Globus pallidus (tissue), 1 donor: ENCODE measurements around the gene TIPRL.
A peak's percentile ranks its signal among the peaks of the same experiment; 100 is the strongest.

Experiments used
- DNase-seq: peaks from one replicate; pipeline ENCODE4 v3.0.0-alpha.2; 2015; ENCODE audit warnings: low spot score

Gene TIPRL

DNA sequence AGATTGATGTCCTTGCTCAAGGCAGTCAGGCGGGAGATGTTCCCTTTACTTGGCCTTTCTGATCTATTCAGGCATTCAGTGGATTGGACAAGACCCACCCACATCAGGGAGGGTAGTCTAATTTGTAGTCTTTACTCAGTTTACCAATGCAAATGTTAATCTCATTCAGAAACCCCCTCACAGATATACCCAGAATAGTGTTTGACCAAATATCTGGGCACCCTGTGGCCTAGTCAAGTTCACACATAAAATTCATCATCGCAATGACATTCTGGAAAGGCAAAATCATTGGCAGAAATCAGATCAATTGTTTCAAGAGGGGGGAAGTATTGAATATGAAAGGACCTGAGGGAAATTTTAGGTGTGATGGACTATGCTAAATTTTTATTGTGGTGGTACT lies 34.6 kb downstream of the TIPRL start:
- DNase-seq, result no peak

DNA sequence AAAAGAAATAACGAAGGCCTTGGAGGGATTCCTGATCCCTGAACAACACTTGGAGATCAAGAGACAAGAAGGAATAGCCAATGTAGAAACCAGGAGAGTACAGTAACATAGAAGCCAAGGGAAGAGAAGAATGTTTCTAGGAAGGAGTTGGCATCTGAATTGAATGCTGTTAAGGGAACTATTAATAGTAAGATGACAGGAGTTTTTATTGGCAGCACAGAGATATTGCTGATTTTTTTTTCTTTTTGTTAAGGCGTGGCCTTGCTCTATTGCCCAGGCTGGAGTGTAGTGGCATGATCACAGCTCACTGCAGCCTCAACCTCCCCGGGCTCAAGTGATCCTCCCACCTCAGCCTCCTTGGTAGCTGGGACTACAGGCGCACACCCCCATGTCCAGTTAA lies 37.4 kb downstream of the TIPRL start:
- no peak for DNase-seq

DNA sequence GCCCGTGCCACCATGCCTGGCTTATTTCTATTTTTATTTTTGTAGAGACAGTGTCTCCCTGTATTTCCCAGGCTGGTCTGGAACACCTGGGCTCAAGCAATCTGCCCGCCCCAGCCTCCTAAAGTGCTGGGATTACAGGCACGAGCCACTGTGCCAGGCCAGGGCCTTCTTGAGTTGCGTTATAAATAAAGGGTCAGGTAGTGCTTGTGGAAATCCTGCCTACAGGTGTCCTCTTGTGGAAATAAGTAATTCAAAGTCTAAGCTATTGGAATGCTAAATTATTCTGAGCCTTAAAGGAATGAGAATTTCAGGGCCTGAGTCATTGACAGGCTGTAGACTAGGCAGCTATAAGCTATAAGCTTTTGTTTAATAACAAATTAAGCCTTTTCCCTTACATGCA lies 38.9 kb downstream of the TIPRL start:
- DNase-seq, result no peak

DNA sequence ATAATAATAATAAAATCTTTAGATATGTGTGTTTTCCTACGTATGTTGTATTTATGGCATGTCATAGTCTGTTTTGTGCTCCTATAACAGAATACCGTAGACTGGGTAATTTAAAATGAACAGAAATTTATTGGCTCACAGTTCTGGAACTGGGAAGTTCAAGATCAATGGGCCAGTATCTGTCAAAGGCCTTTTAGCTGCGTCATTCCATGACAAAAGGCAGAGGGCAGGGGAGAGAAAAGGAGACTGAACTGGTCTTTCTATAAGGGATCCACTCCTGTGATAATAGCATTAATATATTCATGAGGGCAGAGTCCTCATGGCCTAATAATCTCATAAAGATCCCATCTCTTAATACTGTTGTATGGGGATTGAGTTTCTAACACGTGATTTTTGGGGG lies 39.9 kb downstream of the TIPRL start:
- no peak for DNase-seq

DNA sequence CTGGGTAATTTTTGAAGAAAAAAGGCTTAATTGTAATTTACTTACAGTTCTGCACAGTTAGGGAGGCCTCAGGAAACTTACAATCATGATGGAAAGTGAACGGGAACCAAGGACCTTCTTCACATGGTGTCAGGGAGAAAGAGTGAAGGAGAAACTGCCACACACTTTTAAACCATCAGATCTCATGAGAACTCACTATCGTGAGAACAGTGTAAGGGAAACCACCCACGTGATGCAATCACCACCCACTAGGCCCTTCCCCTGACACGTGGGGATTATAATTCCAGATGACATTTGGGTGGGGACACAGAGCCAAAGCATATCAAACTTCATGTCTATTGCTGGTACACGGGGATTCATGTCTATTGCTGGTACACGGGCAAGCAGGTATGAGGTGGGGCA lies 41.7 kb downstream of the TIPRL start:
- DNase-seq, result no peak

DNA sequence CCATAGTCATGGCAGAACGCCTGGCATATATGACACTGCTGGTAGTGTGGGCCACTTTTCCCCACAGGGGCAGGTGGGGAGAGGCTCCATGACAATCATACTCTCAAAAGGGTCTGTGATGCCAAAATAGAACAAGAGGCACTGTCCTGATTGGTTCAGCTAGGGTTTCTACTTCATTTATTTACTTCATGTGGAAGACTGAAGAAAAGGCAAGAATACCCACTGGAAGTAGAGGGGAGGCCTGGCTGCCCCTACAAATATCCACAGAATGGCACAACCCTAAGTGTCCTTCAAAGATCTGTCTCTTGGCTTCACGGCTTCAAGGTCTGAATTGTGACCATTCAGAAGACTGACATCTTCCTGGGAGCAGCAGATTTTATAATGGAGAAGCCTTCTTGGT lies 42.5 kb downstream of the TIPRL start:
- DNase-seq, result no peak

DNA sequence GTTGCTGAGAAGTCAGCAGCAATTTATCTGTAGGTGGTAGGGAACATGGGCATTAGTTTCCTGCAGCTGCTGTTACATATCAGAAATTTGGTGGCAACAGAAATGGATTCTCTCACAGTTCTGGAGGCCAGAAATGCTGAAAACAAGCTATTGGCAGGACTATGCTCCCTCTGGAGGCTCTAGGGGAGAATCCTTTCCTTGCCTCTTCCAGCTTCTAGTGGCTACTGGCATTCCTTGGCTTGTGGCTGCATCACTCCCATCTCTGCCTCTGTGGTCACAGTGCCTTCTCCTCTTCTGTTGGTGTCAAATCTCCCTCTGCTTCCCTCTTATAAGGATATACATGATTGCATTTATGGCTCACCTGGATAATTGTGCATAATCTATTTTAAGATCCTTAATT lies 44.5 kb downstream of the TIPRL start:
- DNase-seq, result no peak

DNA sequence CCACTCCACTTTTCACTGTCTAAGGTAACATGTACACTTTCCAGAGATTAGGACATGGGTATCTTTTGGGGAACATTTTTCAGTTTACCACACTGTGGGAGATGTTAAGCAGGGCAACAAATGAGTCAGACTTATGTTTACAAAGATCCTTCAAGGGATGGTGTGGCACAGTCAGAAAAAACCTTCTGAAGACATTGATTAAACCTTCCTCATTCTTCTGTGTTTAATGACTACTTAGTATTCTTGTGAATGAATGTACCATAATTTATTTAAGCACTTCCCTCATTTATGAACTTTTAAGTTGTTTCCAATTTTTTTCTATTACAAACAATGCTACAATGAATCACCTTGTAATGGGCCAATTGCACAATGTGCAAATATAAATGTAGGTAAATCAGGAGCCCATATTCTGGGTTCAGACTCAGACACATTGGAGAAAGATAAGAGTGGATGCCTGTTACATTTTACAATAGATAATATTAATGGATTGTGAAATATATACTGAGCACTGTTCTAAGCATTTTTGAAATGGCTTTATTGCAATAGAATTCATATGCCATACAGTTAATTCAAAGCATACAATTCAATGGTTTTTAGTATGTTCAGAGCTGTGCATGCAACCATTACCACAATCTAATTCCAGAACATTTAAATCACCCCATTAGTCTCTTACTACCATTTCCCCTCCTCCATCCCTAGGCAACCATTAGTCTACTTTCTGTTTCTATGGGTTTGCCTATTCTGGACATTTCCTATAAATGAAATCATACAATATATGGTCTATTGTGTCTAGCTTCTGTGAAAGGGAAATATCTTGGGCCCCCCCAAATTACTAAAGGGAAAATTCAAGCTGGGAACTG lies 45.1 kb downstream of the TIPRL start:
- DNase-seq, result no peak

DNA sequence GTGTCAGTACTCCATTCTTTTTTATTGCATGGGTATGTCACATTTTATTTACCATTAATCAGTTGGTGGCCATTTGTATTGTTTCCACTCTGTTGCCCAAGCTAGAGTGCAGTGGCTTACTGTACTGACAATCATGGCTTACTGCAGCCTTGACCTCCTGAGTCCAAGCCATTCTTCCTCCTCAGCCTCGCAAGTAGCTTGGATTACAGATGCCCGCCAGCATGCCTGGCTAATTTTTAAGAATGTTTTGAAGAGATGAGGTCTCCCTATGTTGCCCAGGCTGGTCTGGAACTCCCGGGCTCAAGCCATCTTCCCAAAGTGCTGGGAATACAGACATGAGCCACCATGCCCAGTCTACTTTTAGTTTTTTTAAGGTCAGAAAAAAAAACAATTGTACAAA lies 46.2 kb downstream of the TIPRL start:
- DNase-seq, result no peak

DNA sequence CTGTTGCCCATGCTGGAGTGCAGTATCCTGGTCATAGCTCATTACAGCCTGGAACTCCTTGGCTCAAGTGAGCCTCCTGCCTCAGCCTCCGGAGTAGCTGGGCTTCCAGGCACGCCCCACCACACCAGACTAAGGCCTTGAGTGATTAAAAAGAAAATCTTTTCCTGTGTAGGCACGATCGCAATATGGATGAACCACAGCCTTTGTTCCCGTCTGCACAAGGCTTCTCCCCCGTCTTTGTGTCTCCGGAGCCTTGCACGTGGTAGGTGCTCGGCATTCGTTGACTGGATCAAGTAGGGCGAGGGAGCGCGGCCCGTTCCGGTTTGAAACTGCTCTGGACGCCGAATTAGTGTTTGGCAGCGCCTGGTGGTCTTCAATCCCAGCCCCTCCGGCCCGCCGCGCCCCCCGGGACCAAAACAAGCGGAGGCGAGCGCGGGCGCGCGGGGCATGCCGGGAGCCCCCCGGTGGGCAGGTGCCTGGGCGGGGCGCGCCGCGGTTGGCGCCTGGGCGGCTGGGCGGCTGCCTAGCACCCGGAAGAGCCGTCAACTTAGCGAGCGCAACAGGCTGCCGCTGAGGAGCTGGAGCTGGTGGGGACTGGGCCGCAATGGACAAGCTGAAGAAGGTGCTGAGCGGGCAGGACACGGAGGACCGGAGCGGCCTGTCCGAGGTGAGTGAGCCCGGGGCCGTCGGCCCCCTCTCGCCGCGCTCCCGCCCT lies 46.9 kb downstream of the TIPRL start, which contains the start of gene SFT2D2:
TSS of gene SFT2D2 (plus strand) at position 529 of the 715 bp plus-strand sequence. CDS start at position 605, 76 bp downstream.
- DNase-seq, result peak; percentile 74

DNA sequence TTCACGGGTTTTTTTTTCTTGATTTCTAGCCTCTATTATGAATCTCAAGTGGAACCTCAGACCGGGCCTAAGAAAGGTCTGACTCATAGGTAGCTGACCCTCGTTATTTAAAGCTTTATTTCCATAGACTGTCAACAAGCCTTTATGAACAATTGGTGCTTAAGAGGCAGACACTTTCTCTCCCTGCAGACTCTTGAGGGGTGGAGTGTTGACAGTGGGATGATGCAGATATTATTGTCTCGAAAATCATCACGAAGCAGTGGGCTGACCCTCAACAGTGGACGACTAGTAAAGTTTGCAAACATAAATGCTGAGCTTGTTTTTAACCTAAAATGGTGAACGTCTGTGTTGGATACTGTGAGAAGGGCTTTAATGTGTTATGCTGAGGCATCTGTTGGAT lies 48.9 kb downstream of the TIPRL start:
- DNase-seq, result no peak

DNA sequence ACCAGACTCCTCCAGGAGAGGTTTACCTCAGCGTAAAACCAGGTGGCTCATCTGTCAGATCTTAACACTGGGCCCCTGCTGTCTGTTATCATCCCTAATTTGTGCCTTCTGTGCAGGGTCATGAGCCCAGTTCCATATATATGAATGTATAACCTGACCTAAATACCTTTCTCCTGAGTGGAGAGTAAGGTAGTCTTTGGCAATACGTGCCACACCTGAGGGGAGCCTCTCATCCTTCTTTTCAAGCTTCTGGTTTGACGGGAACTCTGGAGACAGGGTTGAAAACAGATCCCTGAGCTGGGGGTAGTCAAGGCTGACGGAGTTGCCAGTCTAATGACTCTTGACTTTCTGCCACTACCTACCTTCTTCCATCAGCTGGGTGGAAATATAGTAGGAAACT lies 51.1 kb downstream of the TIPRL start:
- no peak for DNase-seq

DNA sequence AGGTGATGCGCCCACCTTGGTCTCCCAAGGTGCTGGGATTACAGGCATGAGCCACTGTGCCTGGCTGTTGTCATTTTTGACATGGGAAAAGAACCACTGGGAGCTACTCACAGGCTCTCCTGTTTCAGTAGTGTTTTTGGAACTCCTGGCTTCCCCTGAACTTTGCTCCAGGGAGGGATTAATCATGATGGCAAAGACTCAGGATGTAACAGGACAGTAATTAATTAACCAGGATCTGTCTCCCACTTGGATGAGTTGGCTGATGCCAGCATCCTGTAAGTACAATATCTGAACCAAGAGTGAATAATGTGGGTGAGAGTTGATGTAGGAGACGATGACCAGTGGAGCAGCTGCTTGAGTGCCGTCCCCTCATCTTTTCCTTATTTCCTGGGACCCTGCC lies 51.9 kb downstream of the TIPRL start:
- no peak for DNase-seq

DNA sequence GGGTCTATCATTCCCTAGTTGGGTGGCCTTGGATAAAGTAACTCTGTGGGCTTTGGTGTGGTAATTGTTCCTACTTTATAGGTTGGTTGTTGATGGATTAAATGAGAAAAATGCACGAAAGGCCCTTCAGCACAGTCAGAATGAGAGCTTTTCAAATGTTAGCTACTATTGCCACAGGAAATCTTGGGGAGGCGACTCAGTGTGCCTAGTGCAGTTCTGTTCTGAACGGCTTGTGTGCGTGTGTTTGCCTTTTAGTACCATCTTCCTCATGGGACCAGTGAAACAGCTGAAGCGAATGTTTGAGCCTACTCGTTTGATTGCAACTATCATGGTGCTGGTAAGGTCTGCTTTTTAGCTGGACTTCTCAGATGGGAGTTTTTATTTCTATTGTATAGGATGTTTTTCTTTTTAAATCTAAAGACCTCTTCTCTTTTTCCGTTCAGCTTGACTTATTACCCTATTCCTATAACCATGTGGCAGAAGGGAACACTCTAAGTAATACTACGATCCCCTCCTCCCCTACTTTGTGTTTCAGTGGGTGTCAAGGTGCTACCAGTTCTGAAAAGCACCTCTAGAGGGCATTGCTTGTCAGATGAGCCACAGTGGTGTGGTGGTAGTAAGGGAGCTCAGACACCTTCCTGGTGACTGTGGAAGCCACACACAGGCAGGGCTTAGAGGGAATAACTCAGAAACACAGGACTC lies 56.2 kb downstream of the TIPRL start:
- no peak for DNase-seq

DNA sequence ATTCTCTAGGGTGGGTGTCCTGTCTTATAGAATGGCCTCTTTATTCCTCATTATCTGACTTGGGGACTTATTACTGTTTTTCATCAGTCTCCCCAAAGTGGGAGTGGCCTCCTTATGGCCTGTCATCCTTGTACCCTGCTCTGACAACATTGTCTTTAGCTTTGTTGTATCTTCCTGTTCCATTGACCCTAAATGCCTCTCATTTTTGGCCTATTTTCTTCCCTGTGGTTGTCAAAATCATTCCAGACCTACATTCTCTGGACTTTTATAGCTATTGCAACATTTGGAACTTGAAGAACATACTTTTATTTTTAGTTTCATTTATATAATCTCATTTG lies 56.8 kb downstream of the TIPRL start:
- no peak for DNase-seq

DNA sequence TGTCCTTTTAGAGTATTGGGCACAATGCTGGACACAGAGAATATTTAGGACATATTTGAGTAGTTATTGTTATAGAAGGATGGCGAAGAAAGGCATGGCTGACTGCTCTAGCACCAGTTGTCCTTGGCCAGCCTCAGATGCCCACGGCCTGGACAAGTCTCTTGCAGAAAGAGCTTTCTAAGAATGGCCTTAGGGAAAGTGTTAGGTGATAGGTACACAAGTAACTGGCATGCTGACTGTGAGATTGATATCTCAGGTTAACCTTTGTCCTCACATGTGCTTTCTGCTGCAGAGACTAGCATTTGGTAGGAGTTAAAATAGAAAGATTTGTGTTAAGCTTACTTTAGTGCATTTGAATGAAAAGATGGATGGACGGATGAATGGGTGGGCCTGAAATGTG lies 57.2 kb downstream of the TIPRL start:
- DNase-seq, result no peak

DNA sequence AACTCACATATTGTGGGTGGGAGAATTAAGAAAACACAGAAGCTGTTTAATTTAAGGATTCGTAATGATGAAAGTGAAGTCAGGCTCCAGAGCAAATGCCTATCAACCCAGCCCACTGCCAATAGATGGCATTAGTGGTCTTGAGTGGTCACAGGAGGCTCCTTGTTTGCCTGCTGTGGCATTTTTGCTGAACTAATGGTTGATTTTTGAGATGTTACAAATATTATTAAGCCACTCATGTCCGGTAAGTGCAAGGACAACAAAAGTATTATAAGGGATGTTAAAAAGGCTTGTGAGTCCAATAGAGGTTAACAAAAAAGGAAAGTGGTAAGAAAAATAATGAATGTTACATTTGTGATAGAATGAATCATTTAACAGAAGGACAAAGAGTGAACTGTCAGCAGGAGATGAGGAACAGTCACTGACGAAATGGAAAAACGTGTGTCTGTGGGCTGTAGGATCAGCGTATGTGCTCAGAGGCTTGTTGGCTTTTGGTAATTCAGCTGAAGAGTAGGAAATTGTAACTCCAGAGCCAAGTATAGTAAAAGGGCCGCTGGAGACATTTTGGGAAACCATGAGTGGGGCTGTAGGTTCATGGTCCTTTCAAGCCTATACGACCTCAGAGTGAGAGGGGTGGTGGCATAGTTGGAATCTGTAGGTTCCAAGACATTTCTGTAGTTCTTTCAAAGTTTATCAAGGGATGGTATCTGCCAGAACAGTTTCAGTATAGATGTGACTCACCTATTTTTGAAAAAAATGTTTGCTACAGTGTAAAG lies 58.3 kb downstream of the TIPRL start:
- peak; percentile 69 for DNase-seq

DNA sequence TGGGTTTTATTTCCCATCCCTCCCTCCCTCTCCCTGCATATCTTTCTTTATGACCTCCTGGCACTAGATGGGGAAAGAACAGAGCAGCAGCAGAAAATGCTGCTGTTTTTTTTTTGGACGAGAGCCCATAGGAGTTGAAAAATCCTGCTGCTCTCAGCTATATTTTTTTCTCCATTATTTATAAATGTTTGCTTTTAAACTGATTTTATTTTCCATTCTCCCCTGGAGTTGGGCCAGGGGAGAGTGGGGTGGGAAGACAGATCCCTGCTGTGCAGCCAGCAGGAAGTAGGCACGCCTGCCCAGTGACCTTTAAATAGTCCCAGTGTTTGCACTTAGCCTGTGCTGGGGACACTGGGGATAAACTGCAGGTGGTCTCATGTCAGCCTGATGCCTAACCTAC lies 64.4 kb downstream of the TIPRL start:
- DNase-seq, result no peak

DNA sequence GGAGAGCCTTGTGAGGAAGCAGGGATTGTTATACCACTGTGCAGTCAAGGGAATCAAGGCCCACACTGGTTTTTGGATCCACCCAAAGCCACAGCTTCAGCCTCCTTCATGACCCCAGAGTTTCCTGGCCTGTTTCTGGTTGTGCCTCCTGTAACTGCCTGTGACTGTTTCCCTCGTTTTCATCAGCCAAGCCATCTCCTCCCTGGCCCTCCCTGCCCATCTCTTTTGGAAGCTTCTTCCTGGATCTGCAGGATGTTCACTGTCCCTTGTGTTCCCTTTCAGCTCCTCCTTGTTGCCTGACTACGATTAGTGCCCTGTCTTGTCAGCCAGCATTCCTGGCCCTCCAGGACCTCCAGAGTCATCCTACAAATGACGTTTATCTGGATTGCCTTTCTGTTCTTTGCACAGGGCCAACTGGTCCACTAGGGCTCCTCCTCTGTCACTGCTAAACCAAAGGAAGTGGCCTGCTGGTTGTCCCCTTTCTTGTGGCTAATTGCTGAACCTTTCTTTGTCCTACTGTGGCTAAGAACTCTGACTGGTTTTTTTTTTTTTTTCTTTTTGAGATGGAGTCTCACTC lies 65.0 kb downstream of the TIPRL start:
- no peak for DNase-seq

DNA sequence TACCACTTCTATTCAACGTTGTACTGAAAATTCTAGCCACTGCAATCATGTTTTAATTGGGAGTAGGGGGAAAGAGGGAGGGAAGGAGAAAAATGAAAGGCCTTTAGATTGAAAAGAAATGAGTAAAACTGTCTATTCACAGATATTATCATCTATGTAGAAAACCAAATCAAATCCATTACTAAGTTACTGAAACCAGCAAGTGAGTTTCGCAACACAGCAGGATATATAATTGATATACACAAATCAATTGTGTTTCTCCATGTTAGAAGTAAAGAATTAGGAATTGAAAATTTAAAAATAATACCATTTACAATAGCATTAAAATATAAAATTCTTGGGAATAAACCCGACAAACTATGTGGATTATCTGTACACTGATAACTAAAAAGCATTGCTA lies 66.3 kb downstream of the TIPRL start:
- DNase-seq, result no peak

DNA sequence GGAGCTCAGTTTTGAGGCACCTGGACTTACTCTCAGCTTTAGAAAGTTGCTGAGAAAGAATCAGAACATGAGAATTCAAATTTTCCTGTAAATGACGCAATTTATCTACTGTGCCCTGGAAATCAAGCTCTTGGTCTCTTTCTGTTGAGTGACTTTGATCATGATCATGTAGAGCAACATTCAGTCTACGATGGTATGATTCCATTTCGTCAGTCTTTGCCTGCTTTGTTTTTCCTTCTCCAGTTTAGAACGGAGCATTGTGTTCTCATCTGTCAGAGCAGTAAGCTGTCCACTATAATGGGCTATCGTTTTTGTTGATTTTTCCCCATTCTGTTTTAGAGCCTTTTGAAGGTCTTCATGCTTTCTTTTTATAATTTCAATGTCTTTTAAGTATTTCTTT lies 67.7 kb downstream of the TIPRL start:
- peak; percentile 80 for DNase-seq
